Lower leg skin (tissue), 4 donors: ENCODE data around the gene SPPL2B. TPM values are rescaled to one million over a fixed set of nuclear protein-coding genes. Genes with fewer than 3 reads are reported as not detected.

Experiments used
- DNase-seq, 2 donors: peaks; one replicate each; pipeline ENCODE4 v3.0.0-alpha.2; 2019; ENCODE audit warnings: low spot score in 2 of 2
- H3K4me3 ChIP-seq: fragments of 200-600 bp; sonication (generic); 2 replicates; pipeline ENCODE4 v1.5.1; 2017; ENCODE audit warnings: mild to moderate bottlenecking, low read depth; ENCODE audit not compliant: poor library complexity, severe bottlenecking
- POLR2A ChIP-seq, 2 donors: fragments of 450-650 bp; IDR thresholded peaks; one replicate each; pipeline ENCODE4 v1.6.1; 2016 to 2017; ENCODE audit warnings: antibody characterized with exemption in 2 of 2, mild to moderate bottlenecking in 1 of 2, moderate library complexity in 1 of 2
- WGBS, 2 donors: methylation state at CpG; one replicate each; pipeline ENCODE4 v1.1.5; 2018; 5-methylcytosine and 5-hydroxymethylcytosine counted together
- intact Hi-C: fragments of 100-400 bp; cut with DNase I; formaldehyde crosslinking; loops from one replicate; pipeline ENCODE4 v1.15.0; 2023; ENCODE audit warnings: low total_unique reads
- total RNA-seq, 4 donors: library from RNA; depleted of rRNA; stranded (reverse); fragments of >200 nt; gene quantifications; one replicate each; pipeline ENCODE4 v1.1.0, GENCODE V29; 2016
- TF ChIP-seq, protein P1 (sequence below), 3 donors: fragments of 450-650 bp; IDR thresholded peaks; one replicate each; pipeline ENCODE4 v1.5.1; 2016; ENCODE audit warnings: antibody characterized with exemption in 3 of 3, mild to moderate bottlenecking in 3 of 3, moderate library complexity in 2 of 3

Gene SPPL2B
- total RNA-seq, 4 donors from 2014 or later, result 36.1 to 84.7 (median 51.0) TPM

GRCh38 chr19:2319551-2319950 lies 8.9 kb upstream of the SPPL2B start:
- WGBS, 2 donors, result 87 to 89% methylated on average over 19 of the region's 20 CpGs
- no peak for DNase-seq
- TF ChIP-seq POLR2A (IDR thresholded peaks at IDR 0.05), result no peak
- intact Hi-C loops, result no loop called here
- H3K4me3 ChIP-seq, result no peak overlapping the region

- H3K4me3 ChIP-seq, result no peak overlapping the region
- intact Hi-C loops, result no loop called here
- TF ChIP-seq, protein P1, sequence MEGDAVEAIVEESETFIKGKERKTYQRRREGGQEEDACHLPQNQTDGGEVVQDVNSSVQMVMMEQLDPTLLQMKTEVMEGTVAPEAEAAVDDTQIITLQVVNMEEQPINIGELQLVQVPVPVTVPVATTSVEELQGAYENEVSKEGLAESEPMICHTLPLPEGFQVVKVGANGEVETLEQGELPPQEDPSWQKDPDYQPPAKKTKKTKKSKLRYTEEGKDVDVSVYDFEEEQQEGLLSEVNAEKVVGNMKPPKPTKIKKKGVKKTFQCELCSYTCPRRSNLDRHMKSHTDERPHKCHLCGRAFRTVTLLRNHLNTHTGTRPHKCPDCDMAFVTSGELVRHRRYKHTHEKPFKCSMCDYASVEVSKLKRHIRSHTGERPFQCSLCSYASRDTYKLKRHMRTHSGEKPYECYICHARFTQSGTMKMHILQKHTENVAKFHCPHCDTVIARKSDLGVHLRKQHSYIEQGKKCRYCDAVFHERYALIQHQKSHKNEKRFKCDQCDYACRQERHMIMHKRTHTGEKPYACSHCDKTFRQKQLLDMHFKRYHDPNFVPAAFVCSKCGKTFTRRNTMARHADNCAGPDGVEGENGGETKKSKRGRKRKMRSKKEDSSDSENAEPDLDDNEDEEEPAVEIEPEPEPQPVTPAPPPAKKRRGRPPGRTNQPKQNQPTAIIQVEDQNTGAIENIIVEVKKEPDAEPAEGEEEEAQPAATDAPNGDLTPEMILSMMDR (IDR thresholded peaks at IDR 0.05), result no peak
- no peak for TF ChIP-seq POLR2A (IDR thresholded peaks at IDR 0.05)
- no peak for DNase-seq
- 44 to 51% methylated on average over 12 of the region's 12 CpGs for WGBS, 2 donors
Measured at GRCh38 chr19:2320049-2320448, 8.4 kb upstream of the SPPL2B start.

DNA sequence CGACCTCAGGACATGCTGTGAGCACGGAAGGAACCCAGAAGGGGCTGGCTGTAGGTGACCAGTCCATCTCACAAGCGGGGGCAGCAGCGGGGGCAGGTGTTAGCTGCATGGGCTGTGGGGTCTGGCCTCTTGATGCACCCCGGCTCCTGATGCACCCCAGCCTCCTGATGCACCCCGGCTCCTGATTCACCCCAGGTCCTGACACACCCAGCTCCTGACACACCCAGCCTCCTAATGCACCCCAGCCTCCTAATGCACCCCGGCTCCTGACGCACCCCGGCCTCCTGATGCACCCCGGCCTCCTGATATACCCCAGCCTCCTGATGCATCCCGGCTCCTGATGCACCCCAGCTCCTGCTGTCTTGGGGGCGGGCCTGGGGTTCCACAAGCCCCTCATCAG lies 7.5 kb upstream of the SPPL2B start:
- 85 to 92% methylated on average over 12 of the region's 12 CpGs for WGBS, 2 donors
- no peak overlapping the region for H3K4me3 ChIP-seq
- DNase-seq, result no peak
- intact Hi-C loops, result no loop called here
- TF ChIP-seq, protein P1 (IDR thresholded peaks at IDR 0.05), result no peak
- TF ChIP-seq POLR2A (IDR thresholded peaks at IDR 0.05), result no peak

DNA sequence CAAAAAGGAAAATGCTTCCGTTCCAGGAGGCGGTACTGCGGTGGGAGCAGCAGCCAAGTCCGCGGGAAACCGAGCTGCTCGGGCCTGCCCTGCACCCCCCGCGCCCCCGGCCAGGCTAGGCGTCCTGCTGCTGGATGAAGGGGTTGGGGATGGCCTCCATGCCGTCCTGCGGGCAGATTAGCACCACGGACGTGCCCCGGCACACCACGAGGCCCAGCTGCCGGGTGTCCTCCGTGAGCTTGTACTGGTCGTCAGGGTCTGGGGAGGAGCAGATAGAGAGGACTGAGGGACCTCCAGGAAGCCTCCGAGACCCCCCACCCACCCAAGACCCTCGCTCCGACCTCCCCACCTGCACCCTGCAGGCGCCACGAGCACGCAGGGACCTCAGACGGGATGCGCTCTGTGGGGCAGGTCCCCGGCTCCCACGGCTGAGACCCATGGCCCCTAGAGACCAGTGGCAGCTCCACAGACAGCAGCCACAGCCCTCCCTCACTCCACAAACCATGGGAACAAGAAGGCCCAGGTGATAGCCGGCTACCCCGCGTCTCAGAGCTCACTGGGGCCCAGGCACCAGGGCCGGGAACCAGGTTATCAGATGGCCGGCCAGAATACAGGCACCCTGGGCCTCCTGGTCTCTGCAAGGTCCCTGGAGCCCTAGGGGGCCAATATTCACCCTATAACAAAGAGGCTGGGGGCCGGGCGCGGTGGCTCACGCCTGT lies 6.8 kb upstream of the SPPL2B start:
- intact Hi-C loops, result no loop called here
- DNase-seq, result no peak
- TF ChIP-seq POLR2A (IDR thresholded peaks at IDR 0.05), result no peak
- TF ChIP-seq, protein P1 (IDR thresholded peaks at IDR 0.05), result no peak
- 86 to 92% methylated on average over 38 of the region's 39 CpGs for WGBS, 2 donors
- no peak overlapping the region for H3K4me3 ChIP-seq

DNA sequence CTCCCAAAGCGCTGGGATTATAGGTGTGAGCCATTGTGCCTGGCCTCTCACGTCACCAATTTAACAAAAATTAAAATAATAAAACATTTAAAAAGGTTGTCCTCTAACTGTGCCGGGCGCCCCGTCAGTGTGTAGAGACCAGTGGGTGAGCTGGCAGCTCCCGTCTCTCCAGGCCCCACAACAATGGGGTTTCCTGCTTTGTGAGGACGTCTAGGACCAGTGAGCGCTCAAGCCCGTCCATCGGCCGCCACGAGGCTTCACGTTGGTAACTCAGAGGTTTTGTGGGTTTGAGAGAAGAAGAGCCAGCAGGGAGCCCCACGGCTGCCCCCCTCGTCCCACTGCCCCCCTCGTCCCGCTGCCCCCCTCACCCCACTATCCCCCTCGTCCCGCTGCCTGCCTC lies 4.8 kb upstream of the SPPL2B start:
- no peak for DNase-seq
- TF ChIP-seq, protein P1 (IDR thresholded peaks at IDR 0.05), result no peak
- no peak for TF ChIP-seq POLR2A (IDR thresholded peaks at IDR 0.05)
- intact Hi-C loops, result no loop called here
- no peak overlapping the region for H3K4me3 ChIP-seq
- 90 to 95% methylated on average over 19 of the region's 19 CpGs for WGBS, 2 donors

DNA sequence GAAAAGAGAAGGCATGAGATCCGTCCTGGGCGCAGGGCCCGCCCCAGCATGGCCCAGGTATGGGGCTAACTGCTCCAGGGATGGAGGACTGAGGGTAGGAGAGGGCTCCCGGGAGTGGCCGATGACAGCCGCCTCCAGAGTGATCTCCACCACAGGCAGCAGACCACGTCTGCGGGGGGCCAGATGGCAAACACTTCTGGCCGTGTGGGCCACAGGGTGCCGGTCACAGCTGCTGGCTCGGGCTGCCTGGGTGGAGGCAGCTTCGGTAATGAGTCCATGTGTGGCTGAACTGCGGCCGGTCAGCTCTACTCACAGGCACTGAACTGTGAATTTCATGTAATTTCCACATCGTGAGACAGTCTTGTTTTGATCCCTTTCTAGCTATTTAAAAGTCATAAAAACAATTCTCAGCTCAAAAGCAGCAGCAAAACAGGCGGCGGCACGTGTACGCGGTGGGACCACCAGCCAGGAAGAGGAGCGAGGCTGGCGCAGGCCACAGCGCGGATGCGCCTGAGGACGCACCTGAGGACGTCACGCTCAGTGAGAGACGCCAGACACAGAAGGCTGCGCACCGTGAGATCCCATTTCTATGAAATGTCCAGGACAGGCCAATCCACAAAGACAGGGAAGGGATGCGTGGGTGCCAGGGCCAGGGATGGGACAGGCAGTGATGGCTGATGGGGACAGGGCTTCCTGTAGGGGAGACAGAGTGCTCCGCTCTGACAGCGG lies 4.1 kb upstream of the SPPL2B start:
- 86 to 88% methylated on average over 34 of the region's 34 CpGs for WGBS, 2 donors
- intact Hi-C loops, result no loop called here
- no peak overlapping the region for H3K4me3 ChIP-seq
- no peak for DNase-seq
- TF ChIP-seq, protein P1 (IDR thresholded peaks at IDR 0.05), result no peak
- no peak for TF ChIP-seq POLR2A (IDR thresholded peaks at IDR 0.05)
